GM10847 (cell line): ENCODE measurements around the gene ICAM3.

ENCODE experiments used
- POLR2A ChIP-seq: IDR thresholded peaks from 2 replicates; pipeline ENCODE4 v1.6.1; 2011; ENCODE audit not compliant: insufficient read length; ENCODE audit errors: extremely low read depth

The ICAM3 gene

GRCh38 chr19:10290357-10290875 lies 49.0 kb downstream of the ICAM3 start:
- no peak for TF ChIP-seq POLR2A

- no peak for TF ChIP-seq POLR2A
Measured at GRCh38 chr19:10289836-10290356, 49.5 kb downstream of the ICAM3 start, which contains the start of gene ICAM5. ICAM5 (plus strand) TSS chr19:10289952; CDS start chr19:10290044, 92 bp downstream.

GRCh38 chr19:10289167-10289835 lies 50.1 kb downstream of the ICAM3 start:
- peak; percentile 9 for TF ChIP-seq POLR2A

- no peak for TF ChIP-seq POLR2A
Measured at GRCh38 chr19:10288662-10289166, 50.7 kb downstream of the ICAM3 start.

- TF ChIP-seq POLR2A = peak; percentile 11
Measured at GRCh38 chr19:10286803-10287737, 52.4 kb downstream of the ICAM3 start, which contains the start of gene ICAM4. ICAM4 (plus strand) TSS chr19:10286955; CDS start chr19:10287013, 58 bp downstream.

GRCh38 chr19:10285393-10285792 lies 54.0 kb downstream of the ICAM3 start:
- no peak for TF ChIP-seq POLR2A

- no peak for TF ChIP-seq POLR2A
Measured at GRCh38 chr19:10284960-10285278, 54.5 kb downstream of the ICAM3 start.

GRCh38 chr19:10284065-10284959 lies 55.1 kb downstream of the ICAM3 start:
- no peak for TF ChIP-seq POLR2A
